Testis (tissue), 2 donors: ENCODE data around the gene BRD3OS.

ENCODE experiments used
- CTCF ChIP-seq, 3 experiments: fragments of 450-650 bp in 2 of 3; fragments of 200-600 bp in 1 of 3; sonication (generic) in 1 of 3; IDR thresholded peaks; one replicate each; pipeline ENCODE4 v1.5.1; 2016 to 2019; ENCODE audit warnings: antibody characterized with exemption in 3 of 3, mild to moderate bottlenecking in 2 of 3, moderate library complexity in 1 of 3
- POLR2A ChIP-seq: fragments of 450-650 bp; IDR thresholded peaks from one replicate; pipeline ENCODE4 v1.6.1; 2017; ENCODE audit warnings: antibody characterized with exemption, mild to moderate bottlenecking, moderate library complexity

- TF ChIP-seq CTCF (IDR thresholded peaks at IDR 0.05) (no peak), POLR2A (no peak)
Observed at GRCh38 chr9:134004881-134005280, 20.4 kb upstream of the BRD3OS start.
